ENCODE data around the gene FAS. TPM values are rescaled to one million over a fixed set of nuclear protein-coding genes. Genes with fewer than 3 reads are reported as not detected.

FAS gene
- total and polyA plus RNA-seq, 3 donors from 2014 or later, result 9.3 to 16.2 (median 10.7) TPM

Small RNAs within 50 kb of the gene (microRNA-seq; reads per million reads assigned to microRNA genes)
- 0 reads per million in 2 donors for gene MIR4679-1 (ENCODE audit: borderline number of aligned reads in 2 of 2, borderline replicate concordance in 1 of 2)
- 0 reads per million in 2 donors for gene MIR4679-2 (ENCODE audit: borderline number of aligned reads in 2 of 2, borderline replicate concordance in 1 of 2)

Small RNAs within 50 kb of the gene (small RNA-seq; reads per million reads assigned to genes)
- 0 reads per million in 2 donors for gene MIR4679-2
- 0 reads per million in 2 donors for gene RF02116

Other genes with a start within 250 kb of the FAS start
- under 1 TPM in 1 of 2 donors, not detected in 1; 0.31 TPM for gene LIPN, start 230.8 kb upstream of the FAS start, total RNA-seq
- not detected for gene LIPN, start 230.8 kb upstream of the FAS start, polyA plus RNA-seq (ENCODE audit: insufficient read depth, low read depth, low replicate concordance)
- gene LIPM, start 188.1 kb upstream of the FAS start, total RNA-seq, result not detected
- gene LIPM, start 188.1 kb upstream of the FAS start, polyA plus RNA-seq (ENCODE audit: insufficient read depth, low read depth, low replicate concordance), result not detected
- under 1 TPM in 1 of 2 donors, not detected in 1; 0.31 TPM for gene ANKRD22, start 139.0 kb upstream of the FAS start, total RNA-seq
- 1.3 TPM for gene ANKRD22, start 139.0 kb upstream of the FAS start, polyA plus RNA-seq (ENCODE audit: insufficient read depth, low read depth, low replicate concordance)
- gene STAMBPL1, start 110.6 kb upstream of the FAS start, total RNA-seq, result 10 to 100 TPM; 20.0 to 32.3 TPM
- gene STAMBPL1, start 110.6 kb upstream of the FAS start, polyA plus RNA-seq (ENCODE audit: insufficient read depth, low read depth, low replicate concordance), result 37.5 TPM
- 100 to 1,000 TPM; 398 to 527 TPM for gene ACTA2, start 38.0 kb upstream of the FAS start, total RNA-seq
- 939 TPM for gene ACTA2, start 38.0 kb upstream of the FAS start, polyA plus RNA-seq (ENCODE audit: insufficient read depth, low read depth, low replicate concordance)
- under 1 TPM in 1 of 2 donors, not detected in 1; 0.25 TPM for gene CH25H, start 216.5 kb downstream of the FAS start, total RNA-seq
- 0.25 TPM for gene CH25H, start 216.5 kb downstream of the FAS start, polyA plus RNA-seq (ENCODE audit: insufficient read depth, low read depth, low replicate concordance)